ENCODE results near the gene C4orf51.

- TF ChIP-seq CTCF (IDR thresholded peaks at IDR 0.05; ENCODE audit: borderline replicate concordance, extremely low read depth, low read length, poor library complexity, severe bottlenecking) = no peak
- no peak for TF ChIP-seq EZH2 (IDR thresholded peaks at IDR 0.05; ENCODE audit: borderline replicate concordance, low read depth, low read length, severe bottlenecking)
These were observed 86.3 kb downstream of the C4orf51 start for GRCh38 chr4:145766273-145766672.

All from DND-41 (cell line).